MCF 10A (cell line): ENCODE data around the gene IGLON5. TPM values are rescaled to one million over a fixed set of nuclear protein-coding genes. Genes with fewer than 3 reads are reported as not detected.

Experiments used
- BruUV-seq: library from RNA; stranded (reverse); fragments of 400-500 nt; replicated peaks from 2 replicates; lab custom pipeline; 2021; lab: Mats Ljungman, UMichigan
- CTCF ChIA-PET: fragments of 300-600 bp; sonication (Branson Sonifier 250); formaldehyde crosslinking; extraction: SDS; loops from one replicate; lab custom pipeline; 2021; ENCODE audit warnings: antibody characterized with exemption, inconsistent platforms; lab: Yijun Ruan, JAX
- POLR2A ChIA-PET: fragments of 300-600, 350-650 bp; sonication (Branson Sonifier 250); formaldehyde crosslinking; extraction: SDS; loops from one replicate; lab custom pipeline; 2020; ENCODE audit warnings: antibody characterized with exemption, inconsistent platforms; lab: Yijun Ruan, JAX
- DNase-seq: peaks from one replicate; pipeline ENCODE4 v3.0.0-alpha.2; 2018; ENCODE audit not compliant: unreplicated experiment
- H3K27ac Mint-ChIP-seq: one replicate; pipeline ENCODE4 v1.8.0; 2022; ENCODE audit warnings: mild to moderate bottlenecking, low read depth, mixed read lengths; ENCODE audit not compliant: unreplicated experiment
- H3K27me3 Mint-ChIP-seq: one replicate; pipeline ENCODE4 v1.8.0; 2022; ENCODE audit warnings: mixed read lengths; ENCODE audit not compliant: insufficient read depth, unreplicated experiment
- H3K36me3 Mint-ChIP-seq: one replicate; pipeline ENCODE4 v1.8.0; 2022; ENCODE audit warnings: mild to moderate bottlenecking, moderate library complexity, mixed read lengths; ENCODE audit not compliant: insufficient read depth, unreplicated experiment
- H3K4me1 Mint-ChIP-seq: one replicate; pipeline ENCODE4 v1.8.0; 2022; ENCODE audit warnings: mixed read lengths; ENCODE audit not compliant: insufficient read depth, unreplicated experiment
- H3K4me3 Mint-ChIP-seq: one replicate; pipeline ENCODE4 v1.8.0; 2022; ENCODE audit warnings: mild to moderate bottlenecking, moderate library complexity, mixed read lengths; ENCODE audit not compliant: unreplicated experiment
- H3K9me3 Mint-ChIP-seq: one replicate; pipeline ENCODE4 v1.8.0; 2022; ENCODE audit warnings: mixed read lengths; ENCODE audit not compliant: unreplicated experiment
- CTCF ChIP-seq: fragments of 200-600 bp; IDR thresholded peaks from one replicate; pipeline ENCODE4 v1.8.0; 2022; ENCODE audit warnings: antibody characterized with exemption, mild to moderate bottlenecking; ENCODE audit not compliant: unreplicated experiment
- intact Hi-C: fragments of 100-400 bp; cut with micrococcal nuclease; formaldehyde crosslinking; loops from 2 replicates; pipeline ENCODE4 v1.14.1; 2022
- total RNA-seq: library from RNA; stranded (reverse); gene quantifications from 2 replicates; pipeline ENCODE4 v1.2.3, GENCODE V29; 2022

IGLON5 gene
- total RNA-seq, 1 experiment from 2014 or later = not detected

GRCh38 chr19:51375504-51376221 is 64.2 kb downstream of the IGLON5 start:
- no peak for DNase-seq
- H3K36me3 Mint-ChIP-seq = no peaks in the 10 kb centered on the region
- BruUV-seq = no TSS peak
- no peaks in the 10 kb centered on the region for H3K9me3 Mint-ChIP-seq
- no peaks in the 10 kb centered on the region for H3K27me3 Mint-ChIP-seq
- no peak overlapping the region for H3K4me3 Mint-ChIP-seq
- no peaks in the 10 kb centered on the region for H3K4me1 Mint-ChIP-seq
- H3K27ac Mint-ChIP-seq = no peak overlapping the region
- intact Hi-C loops = no loop called here
- ChIA-PET CTCF (no interaction called here), POLR2A (interaction anchor here (0.7 kb wide), 1 partner anchor 184 kb away, joined by 3 read pairs; no protein-coding TSS in a partner anchor)
- no peak for TF ChIP-seq CTCF

GRCh38 chr19:51377422-51377821 is 66.0 kb downstream of the IGLON5 start:
- Mint-ChIP-seq H3K36me3 (no peaks in the 10 kb centered on the region), H3K27ac (no peak overlapping the region), H3K4me1 (no peaks in the 10 kb centered on the region), H3K9me3 (no peaks in the 10 kb centered on the region), H3K27me3 (no peaks in the 10 kb centered on the region), H3K4me3 (no peak overlapping the region)
- DNase-seq = no peak
- TF ChIP-seq CTCF = no peak
- POLR2A ChIA-PET = no interaction called here
- no TSS peak for BruUV-seq
- intact Hi-C loops = no loop called here
- CTCF ChIA-PET = interaction anchor here (0.6 kb wide), 1 partner anchor 215 kb away, joined by 3 read pairs; no protein-coding TSS in a partner anchor

- Mint-ChIP-seq H3K9me3 (no peaks in the 10 kb centered on the region), H3K27me3 (no peaks in the 10 kb centered on the region), H3K27ac (peak overlapping the region; percentile 51), H3K36me3 (no peaks in the 10 kb centered on the region), H3K4me1 (no peaks in the 10 kb centered on the region), H3K4me3 (no peak overlapping the region)
- no peak for TF ChIP-seq CTCF
- intact Hi-C loops = no loop called here
- ChIA-PET POLR2A (interaction anchor here (0.6 kb wide), 1 partner anchor 9 kb away, joined by 4 read pairs; no protein-coding TSS in a partner anchor), CTCF (interaction anchor here (1.2 to 1.5 kb wide), 2 partner anchors 18 to 42 kb away, joined by 4 to 6 read pairs; no protein-coding TSS in a partner anchor)
- BruUV-seq = no TSS peak
- no peak for DNase-seq
Measured at GRCh38 chr19:51380379-51380778, 68.9 kb downstream of the IGLON5 start.

Other genes starting within 250 kb of the IGLON5 start
- gene KLK13, start 246.6 kb upstream of the IGLON5 start, total RNA-seq = not detected in 2 replicates
- gene KLK14, start 228.8 kb upstream of the IGLON5 start, total RNA-seq = 0.30 TPM in 1 of 2 replicates, not detected in the other
- 9.9 and 12.7 TPM in 2 replicates for gene CTU1, start 203.2 kb upstream of the IGLON5 start, total RNA-seq
- gene SIGLEC9, start 186.7 kb upstream of the IGLON5 start, total RNA-seq = not detected in 2 replicates
- gene SIGLEC7, start 169.3 kb upstream of the IGLON5 start, total RNA-seq = not detected in 2 replicates
- 0.33 TPM in 1 of 2 replicates, not detected in the other for gene CD33, start 86.6 kb upstream of the IGLON5 start, total RNA-seq
- gene SIGLECL1, start 60.6 kb upstream of the IGLON5 start, total RNA-seq = not detected in 2 replicates
- gene VSIG10L, start 30.5 kb downstream of the IGLON5 start, total RNA-seq = 0.58 and 0.74 TPM in 2 replicates
- 109 and 114 TPM in 2 replicates for gene ETFB, start 54.7 kb downstream of the IGLON5 start, total RNA-seq
- 0.79 TPM in 1 of 2 replicates, not detected in the other for gene CLDND2, start 57.4 kb downstream of the IGLON5 start, total RNA-seq
- gene NKG7, start 61.0 kb downstream of the IGLON5 start, total RNA-seq = not detected in 2 replicates
- gene LIM2, start 76.3 kb downstream of the IGLON5 start, total RNA-seq = not detected in 2 replicates
- gene C19orf84, start 78.9 kb downstream of the IGLON5 start, total RNA-seq = not detected in 2 replicates
- not detected in 2 replicates for gene SIGLEC10, start 106.0 kb downstream of the IGLON5 start, total RNA-seq
- not detected in 2 replicates for gene SIGLEC8, start 146.8 kb downstream of the IGLON5 start, total RNA-seq
- gene CEACAM18, start 166.9 kb downstream of the IGLON5 start, total RNA-seq = not detected in 2 replicates
- not detected in 2 replicates for gene SIGLEC12, start 190.2 kb downstream of the IGLON5 start, total RNA-seq
- gene SIGLEC6, start 220.0 kb downstream of the IGLON5 start, total RNA-seq = not detected in 2 replicates